Skin of body (tissue), 2 donors: ENCODE results near the gene IGFL4. TPM values are rescaled to one million over a fixed set of nuclear protein-coding genes. Genes with fewer than 3 reads are reported as not detected.

Experiments used
- DNase-seq: peaks from one replicate; lab custom pipeline; 2025; lab: John Stamatoyannopoulos, UW
- total RNA-seq: library from RNA; depleted of rRNA; stranded (reverse); fragments of >200 nt; gene quantifications from one replicate; pipeline ENCODE4 v1.2.3, GENCODE V29; 2014

Gene IGFL4
- total RNA-seq, 1 donor from 2014 or later = 4.7 TPM

GRCh38 chr19:46063201-46063600 is 22.4 kb upstream of the IGFL4 start:
- no peak for DNase-seq

- DNase-seq = no peak
Measured at GRCh38 chr19:46060012-46060411, 19.2 kb upstream of the IGFL4 start.

- DNase-seq = no peak
Measured at GRCh38 chr19:46058778-46059177, 18.0 kb upstream of the IGFL4 start.

DNA sequence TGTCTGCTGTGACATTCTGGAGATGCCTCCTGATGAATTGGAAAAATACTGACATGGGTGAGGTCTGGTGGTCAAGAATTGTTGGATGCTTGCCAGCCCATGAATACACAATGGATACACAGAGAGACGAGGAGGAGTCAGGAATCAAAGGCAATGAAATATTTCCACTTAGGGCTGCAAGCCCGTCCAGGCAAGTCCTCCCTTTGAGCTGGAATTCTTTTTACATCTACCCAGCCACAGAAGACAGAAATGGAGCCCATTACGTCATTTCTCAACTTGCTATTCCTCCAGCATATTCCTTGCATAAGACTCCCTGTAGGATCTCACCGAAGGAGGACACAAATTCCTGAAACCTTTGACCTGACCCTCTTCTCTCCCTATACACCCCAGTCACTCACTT is 15.7 kb upstream of the IGFL4 start:
- no peak for DNase-seq

DNA sequence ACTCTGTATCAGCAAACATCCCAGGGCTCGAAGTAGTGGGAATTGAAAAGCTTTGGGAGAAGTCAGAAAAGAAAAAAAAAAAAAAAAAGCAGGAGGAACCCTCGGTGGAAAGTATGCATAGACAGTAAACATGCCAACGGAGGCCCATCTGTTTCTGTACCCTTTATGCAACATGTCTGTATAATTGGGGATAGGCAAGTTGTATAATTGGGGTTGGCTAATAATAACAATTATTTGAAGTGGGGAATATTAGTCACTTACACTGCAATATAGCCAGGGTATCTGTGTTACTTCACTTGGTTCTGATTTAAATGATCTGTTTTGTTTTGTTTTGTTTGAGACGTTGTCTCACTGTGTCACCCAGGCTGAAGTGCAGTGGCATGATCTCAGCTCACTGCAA is 12.1 kb upstream of the IGFL4 start:
- no peak for DNase-seq

DNA sequence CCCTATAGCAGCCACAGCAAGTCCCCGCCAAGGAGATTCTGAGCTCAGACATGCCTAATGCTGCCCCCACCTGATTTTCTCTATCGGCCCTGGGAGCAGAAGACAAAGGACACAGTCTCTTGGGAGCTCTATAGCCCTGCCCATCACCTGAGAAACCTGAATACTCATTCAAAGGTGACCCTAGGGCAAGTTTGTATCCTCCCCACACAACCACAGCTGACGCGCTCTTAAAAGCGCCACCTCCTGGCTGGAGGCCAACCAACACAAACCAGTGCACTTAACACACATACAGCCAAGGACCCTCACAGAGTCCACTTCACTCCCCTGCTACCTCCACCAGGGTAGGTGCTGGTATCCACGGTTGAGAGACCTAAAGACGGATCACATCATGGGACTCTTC is 8.8 kb upstream of the IGFL4 start:
- no peak for DNase-seq

- DNase-seq = no peak
Measured at GRCh38 chr19:46043519-46043918, 2.7 kb upstream of the IGFL4 start.

DNA sequence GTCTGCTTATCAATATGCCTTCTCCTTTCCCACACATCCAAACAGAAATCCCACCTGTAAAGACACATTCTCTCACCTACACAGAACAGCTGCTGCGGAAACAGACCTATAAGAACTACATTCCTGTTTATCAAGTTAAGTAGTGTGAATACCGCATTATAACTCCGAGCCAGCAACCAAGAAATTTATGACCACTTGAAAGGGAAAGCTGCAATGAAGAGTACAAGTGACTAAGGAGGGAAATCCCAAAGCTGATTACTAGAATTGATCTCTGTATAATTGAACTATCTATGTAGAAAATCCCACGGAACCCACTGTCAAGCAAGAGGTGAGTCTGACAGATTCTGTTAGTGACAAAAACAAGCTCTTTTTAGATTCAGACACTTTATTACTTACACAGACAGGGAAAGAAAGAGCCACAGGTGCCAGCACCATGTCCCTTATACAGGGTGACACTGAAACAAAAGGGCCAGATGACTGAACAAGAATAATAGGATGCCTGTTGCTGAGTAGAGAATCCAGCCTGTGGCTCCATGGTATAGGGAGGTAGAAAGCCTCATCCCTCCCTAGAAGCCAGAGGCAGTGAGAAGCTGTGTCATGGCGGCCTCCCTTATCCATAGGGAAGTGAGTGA is 1.6 kb upstream of the IGFL4 start:
- DNase-seq = no peak

DNA sequence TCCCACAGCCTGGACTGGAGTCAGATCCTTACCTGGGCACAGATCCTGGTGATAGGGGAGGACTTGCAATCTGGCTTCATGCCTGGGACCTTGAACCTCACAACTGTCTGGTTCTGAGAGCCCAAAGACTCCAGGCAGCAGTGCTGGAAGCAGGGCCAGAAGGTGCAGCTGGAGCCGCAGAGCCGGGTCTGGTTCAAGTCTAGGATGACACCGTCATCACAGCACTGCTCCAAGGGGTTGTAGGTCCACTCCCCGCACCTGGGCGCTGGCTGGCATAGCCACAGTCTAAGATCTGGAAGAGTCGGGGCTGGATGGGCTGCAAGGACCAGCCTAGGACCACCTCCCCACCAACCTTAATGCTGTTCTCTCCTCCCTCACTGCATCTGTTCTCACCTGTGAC is 677 bp downstream of the IGFL4 start:
- DNase-seq = no peak

GRCh38 chr19:46036744-46037128 is 4.1 kb downstream of the IGFL4 start:
- DNase-seq = no peak

GRCh38 chr19:46035986-46036743 is 4.6 kb downstream of the IGFL4 start:
- no peak for DNase-seq

DNA sequence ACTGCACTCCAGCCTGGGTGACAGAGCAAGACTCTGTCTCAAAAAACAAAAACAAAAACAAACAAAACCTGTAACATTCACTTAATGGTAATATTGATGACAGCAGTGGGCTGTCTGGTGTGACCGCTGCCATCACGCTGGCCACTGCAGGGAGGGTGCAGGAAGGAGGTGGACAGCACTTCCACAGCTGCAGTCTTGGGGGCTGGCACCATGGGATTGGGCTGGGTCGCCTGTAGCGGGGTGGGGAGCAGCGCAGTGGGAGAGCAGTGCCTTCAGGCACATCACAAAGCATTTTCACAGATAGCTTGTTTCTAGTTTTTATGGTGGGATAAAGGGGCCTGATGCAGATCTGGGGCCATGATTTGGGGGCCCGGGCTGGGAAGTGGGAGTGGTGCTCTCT is 5.3 kb downstream of the IGFL4 start:
- no peak for DNase-seq

DNA sequence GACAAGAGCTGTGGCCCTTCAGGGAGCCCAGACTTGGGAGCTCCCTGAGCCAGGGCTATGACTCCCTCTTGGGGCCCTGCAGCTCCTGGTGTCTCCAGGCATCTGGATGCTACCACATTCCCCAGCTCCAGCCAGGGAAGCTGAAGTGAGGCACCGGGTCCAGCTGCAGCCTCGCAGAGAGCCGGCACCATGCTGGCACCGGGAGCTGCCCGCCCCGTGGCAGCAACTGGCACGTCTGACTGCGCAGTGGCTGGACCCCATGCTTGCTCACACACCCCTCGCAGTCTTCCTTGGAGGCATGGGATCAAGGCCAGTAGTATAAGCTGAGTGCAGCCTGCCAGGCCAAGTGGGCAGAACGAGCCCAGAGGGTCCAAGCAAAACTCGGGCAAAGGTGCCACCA is 7.4 kb downstream of the IGFL4 start:
- DNase-seq = no peak

- DNase-seq = no peak
Measured at GRCh38 chr19:46032597-46033025, 8.2 kb downstream of the IGFL4 start.

- no peak for DNase-seq
Measured at GRCh38 chr19:46031781-46032596, 8.8 kb downstream of the IGFL4 start.

DNA sequence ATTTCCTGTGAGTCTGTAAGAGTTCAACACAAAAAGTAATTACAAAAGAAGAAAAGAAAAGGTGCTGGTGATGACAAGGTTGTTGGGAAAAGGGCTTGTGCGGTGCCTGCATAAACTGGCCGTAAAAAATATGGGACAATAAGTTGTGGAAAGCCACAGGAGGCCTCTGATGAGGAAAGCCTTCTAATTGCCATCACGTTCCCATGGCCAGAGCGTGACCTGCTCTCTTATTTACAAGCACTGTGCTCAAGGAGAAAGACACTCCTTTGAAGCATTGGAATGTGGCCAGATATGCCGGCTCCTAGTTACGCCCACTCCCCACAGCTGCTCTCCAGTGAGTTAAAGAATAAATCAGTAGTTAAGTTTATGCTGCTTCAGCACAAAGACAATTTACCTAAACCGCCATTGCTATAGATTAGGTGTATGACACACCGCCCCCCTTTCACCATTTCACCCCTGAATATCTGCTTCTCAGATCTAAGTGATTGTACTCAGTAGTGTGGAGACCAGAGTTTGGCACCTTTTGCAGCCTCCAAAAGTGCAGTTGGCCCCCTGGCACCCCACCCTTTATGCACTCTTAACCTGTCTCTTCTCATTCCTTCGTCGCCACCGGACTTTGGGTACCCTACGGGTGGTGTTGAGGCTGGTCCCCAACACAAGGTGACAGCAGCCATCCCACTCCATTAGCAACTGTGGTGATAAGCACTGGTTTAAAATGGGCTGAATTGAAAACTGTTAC is 9.8 kb downstream of the IGFL4 start:
- DNase-seq = no peak

DNA sequence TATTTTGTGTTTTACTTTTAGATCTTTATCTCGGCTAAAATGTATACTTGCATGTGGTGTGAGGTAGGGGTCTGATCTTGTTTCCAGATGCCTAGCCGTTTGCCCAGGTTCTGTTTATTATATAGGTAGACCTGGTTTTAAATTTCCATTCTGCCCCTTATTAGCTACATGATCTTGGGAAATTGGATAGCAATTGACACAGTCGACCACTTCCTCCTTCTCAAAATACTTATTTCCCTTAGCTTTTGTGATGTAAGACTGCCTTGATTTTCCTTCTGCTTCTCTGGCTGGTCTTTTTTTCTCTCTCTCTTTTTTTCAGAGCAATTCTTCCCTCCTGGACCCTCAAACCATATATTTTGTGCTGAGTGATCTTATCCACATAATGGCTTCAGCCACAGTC is 15.0 kb downstream of the IGFL4 start:
- no peak for DNase-seq

DNA sequence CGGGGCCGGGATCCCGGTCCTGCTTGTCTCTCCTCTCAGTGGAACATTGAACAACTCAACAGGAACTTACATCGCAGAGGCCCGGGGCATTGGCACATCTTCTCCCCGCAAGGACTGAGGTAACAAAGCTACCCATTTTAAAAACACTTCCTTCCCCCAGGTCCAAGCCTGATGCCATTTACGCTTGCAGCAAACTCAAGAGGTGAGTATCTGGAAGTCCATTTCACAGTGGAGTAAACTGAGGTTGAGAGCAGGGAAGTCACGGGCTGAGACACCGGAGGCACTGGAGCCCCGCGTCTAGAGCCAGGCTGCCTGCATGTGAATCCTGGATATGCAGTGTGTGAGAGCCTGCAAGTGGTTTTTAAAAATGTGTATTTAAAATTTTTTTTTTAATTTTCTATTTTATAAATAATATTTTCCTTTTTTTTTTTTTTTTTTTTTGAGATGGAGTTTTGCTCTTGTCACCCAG is 17.5 kb downstream of the IGFL4 start:
- no peak for DNase-seq

GRCh38 chr19:46022431-46023310 is 18.1 kb downstream of the IGFL4 start, which contains the start of gene PGLYRP1:
TSS of gene PGLYRP1 (minus strand) at chr19:46023053. CDS start at chr19:46023021, 32 bp downstream.
- no peak for DNase-seq

GRCh38 chr19:46022061-46022430 is 18.8 kb downstream of the IGFL4 start:
- no peak for DNase-seq
